CD14-positive monocyte (primary cell): Measurements from ENCODE around the gene DNAI1. TPM values are rescaled to one million over a fixed set of nuclear protein-coding genes. Genes with fewer than 3 reads are reported as not detected.

Experiments
- DNase-seq, 3 donors: peaks; one replicate each; pipeline ENCODE4 v3.0.0-alpha.2; 2011 to 2022
- H2AFZ ChIP-seq: 2 replicates; pipeline ENCODE4 v1.6.0; 2012; ENCODE audit warnings: mild to moderate bottlenecking, low read depth, low read length, inconsistent platforms; ENCODE audit not compliant: insufficient read depth, poor library complexity, severe bottlenecking
- H3K27ac ChIP-seq, 2 donors: 1 replicate in 1 of 2; 2 replicates in 1 of 2; pipeline ENCODE4 v1.5.1; 2012 to 2013; ENCODE audit warnings: low read length in 2 of 2, control low read depth in 1 of 2, inconsistent platforms in 1 of 2, low read depth in 1 of 2, mild to moderate bottlenecking in 1 of 2
- H3K27me3 ChIP-seq, 2 donors: one replicate each; pipeline versions ENCODE4 v1.6.0 to v1.6.1; 2011 to 2013; ENCODE audit warnings: low read length in 2 of 2; ENCODE audit not compliant: control insufficient read depth in 2 of 2, insufficient read depth in 2 of 2
- H3K36me3 ChIP-seq, 2 donors: replicated peaks in 1 of 2; 1 replicate in 1 of 2; 2 replicates in 1 of 2; pipeline versions ENCODE4 v1.5.1 to v1.6.1; 2012 to 2013; ENCODE audit warnings: low read length in 2 of 2, control low read depth in 1 of 2, inconsistent platforms in 1 of 2, mild to moderate bottlenecking in 1 of 2; ENCODE audit not compliant: insufficient read depth in 2 of 2, control insufficient read depth in 1 of 2
- H3K4me1 ChIP-seq, 2 donors: 1 replicate in 1 of 2; 2 replicates in 1 of 2; pipeline versions ENCODE4 v1.5.1 to v1.6.1; 2012 to 2013; ENCODE audit warnings: low read length in 2 of 2, control low read depth in 1 of 2, inconsistent platforms in 1 of 2, mild to moderate bottlenecking in 1 of 2, moderate library complexity in 1 of 2; ENCODE audit not compliant: insufficient read depth in 2 of 2, control insufficient read depth in 1 of 2
- H3K4me2 ChIP-seq: replicated peaks from 2 replicates; pipeline ENCODE3; 2012; ENCODE audit warnings: low read length, moderate library complexity, mild to moderate bottlenecking; ENCODE audit not compliant: poor library complexity, severe bottlenecking; ENCODE audit errors: extremely low read depth
- H3K4me3 ChIP-seq, 3 experiments: fragments of 200-600 bp in 1 of 3; sonication (generic) in 1 of 3; replicated peaks in 1 of 3; 1 replicate in 2 of 3; 2 replicates in 1 of 3; pipeline ENCODE4 v1.5.1; 2011 to 2013; ENCODE audit warnings: low read length in 3 of 3, mild to moderate bottlenecking in 3 of 3, control low read depth in 2 of 3, low read depth in 2 of 3, inconsistent platforms in 1 of 3, moderate library complexity in 1 of 3
- H3K79me2 ChIP-seq: 2 replicates; pipeline ENCODE4 v1.6.0; 2012; ENCODE audit warnings: mild to moderate bottlenecking, control low read depth, inconsistent platforms, low read length, moderate library complexity; ENCODE audit not compliant: insufficient read depth
- H3K9ac ChIP-seq: 2 replicates; pipeline ENCODE4 v1.6.0; 2017; ENCODE audit warnings: low read length, mild to moderate bottlenecking; ENCODE audit not compliant: insufficient read depth, poor library complexity, severe bottlenecking
- H3K9me3 ChIP-seq, 2 donors: replicated peaks in 1 of 2; 1 replicate in 1 of 2; 2 replicates in 1 of 2; pipeline versions ENCODE4 v1.5.1 to v1.6.1; 2012 to 2013; ENCODE audit warnings: low read length in 2 of 2, control low read depth in 1 of 2; ENCODE audit not compliant: control insufficient read depth in 1 of 2, insufficient read depth in 1 of 2
- H4K20me1 ChIP-seq: 2 replicates; pipeline ENCODE4 v1.6.0; 2012; ENCODE audit warnings: mild to moderate bottlenecking, low read length, control low read depth, moderate library complexity; ENCODE audit not compliant: insufficient read depth
- H3K27ac Mint-ChIP-seq, 7 donors: one replicate each; pipeline ENCODE4 v1.8.0; 2020; ENCODE audit warnings: mild to moderate bottlenecking in 7 of 7, mixed read lengths in 7 of 7, moderate library complexity in 6 of 7, inconsistent platforms in 2 of 7
- H3K27me3 Mint-ChIP-seq, 3 donors: one replicate each; pipeline ENCODE4 v1.8.0; 2021 to 2022; ENCODE audit warnings: low read depth in 3 of 3, mild to moderate bottlenecking in 3 of 3, mixed read lengths in 3 of 3, moderate library complexity in 3 of 3, inconsistent platforms in 1 of 3
- H3K36me3 Mint-ChIP-seq, 2 donors: one replicate each; pipeline ENCODE4 v1.8.0; 2020; ENCODE audit warnings: mixed read lengths in 2 of 2, inconsistent platforms in 1 of 2, mild to moderate bottlenecking in 1 of 2
- H3K4me1 Mint-ChIP-seq: one replicate; pipeline ENCODE4 v1.8.0; 2020; ENCODE audit warnings: mild to moderate bottlenecking, mixed read lengths
- H3K4me3 Mint-ChIP-seq, 2 donors: one replicate each; pipeline ENCODE4 v1.8.0; 2020; ENCODE audit warnings: mild to moderate bottlenecking in 2 of 2, mixed read lengths in 2 of 2, moderate library complexity in 1 of 2
- H3K9me3 Mint-ChIP-seq, 7 donors: one replicate each; pipeline ENCODE4 v1.8.0; 2020 to 2022; ENCODE audit warnings: mixed read lengths in 7 of 7, mild to moderate bottlenecking in 6 of 7, moderate library complexity in 6 of 7, inconsistent platforms in 2 of 7
- CTCF ChIP-seq: fragments of 200-600 bp; IDR thresholded peaks from one replicate; pipeline ENCODE4 v1.8.0; 2022; ENCODE audit warnings: antibody characterized with exemption, mild to moderate bottlenecking
- WGBS: methylation state at CpG from one replicate; pipeline ENCODE4 v1.1.5; 2013; ENCODE audit warnings: missing lambda C conversion rate; ENCODE audit not compliant: insufficient coverage; 5-methylcytosine and 5-hydroxymethylcytosine counted together
- intact Hi-C, 2 donors: fragments of 100-400 bp; cut with micrococcal nuclease; formaldehyde crosslinking; loops; one replicate each; pipeline versions ENCODE4 v1.15.0 to v1.15.1; 2023
- polyA plus RNA-seq, 3 donors: library from polyadenylated mRNA; depleted of rRNA in 1 of 3; unstranded in 2 of 3; stranded (reverse) in 1 of 3; fragments of 300-500 nt in 2 of 3; fragments of >200 nt in 1 of 3; fragmentation: Illumina TruSeq in 2 of 3; gene quantifications; 1 replicate in 2 of 3; 2 replicates in 1 of 3; pipeline ENCODE4 v1.2.3, GENCODE V29; 2012 to 2021

Gene DNAI1
- polyA plus RNA-seq, 3 donors: not detected

GRCh38 chr9:34545497-34545896 is 86.9 kb downstream of the DNAI1 start:
- H3K27me3 ChIP-seq: no peaks in the 10 kb centered on the region
- no peaks in the 10 kb centered on the region for H3K36me3 Mint-ChIP-seq
- H3K27ac ChIP-seq: no peak overlapping the region
- no peaks in the 10 kb centered on the region for H3K9me3 ChIP-seq
- 88% methylated on average over 6 of the region's 6 CpGs for WGBS
- intact Hi-C loops: no loop called here
- H3K4me1 ChIP-seq: no peaks in the 10 kb centered on the region
- DNase-seq: no peak
- no peak overlapping the region for H3K9ac ChIP-seq
- no peaks in the 10 kb centered on the region for H3K9me3 Mint-ChIP-seq
- no peak overlapping the region for H3K4me3 ChIP-seq
- H3K79me2 ChIP-seq: no peaks in the 10 kb centered on the region
- H3K4me3 Mint-ChIP-seq: no peak overlapping the region
- peak overlapping the region in 1 of 7 donors; percentile 51 for H3K27ac Mint-ChIP-seq
- no peaks in the 10 kb centered on the region for H3K36me3 ChIP-seq
- H2AFZ ChIP-seq: no peak overlapping the region
- no peaks in the 10 kb centered on the region for H4K20me1 ChIP-seq
- no peak for TF ChIP-seq CTCF
- H3K4me1 Mint-ChIP-seq: no peaks in the 10 kb centered on the region
- H3K4me2 ChIP-seq: no peak overlapping the region
- H3K27me3 Mint-ChIP-seq: peaks cover 5 to 18% (median 16%) of the 10 kb centered on the region in 3 donors

GRCh38 chr9:34546102-34546833 is 87.7 kb downstream of the DNAI1 start:
- H3K36me3 Mint-ChIP-seq: no peaks in the 10 kb centered on the region
- Histone ChIP-seq H3K4me3 (no peak overlapping the region), H3K4me1 (no peaks in the 10 kb centered on the region), H3K27ac (no peak overlapping the region), H3K9ac (no peak overlapping the region), H3K79me2 (no peaks in the 10 kb centered on the region), H4K20me1 (no peaks in the 10 kb centered on the region), H2AFZ (no peak overlapping the region), H3K27me3 (no peaks in the 10 kb centered on the region), H3K36me3 (no peaks in the 10 kb centered on the region), H3K4me2 (no peak overlapping the region), H3K9me3 (no peaks in the 10 kb centered on the region)
- intact Hi-C loops: no loop called here
- TF ChIP-seq CTCF: no peak
- peak overlapping the region in 2 of 7 donors; percentile 46 to 65 for H3K27ac Mint-ChIP-seq
- DNase-seq: no peak
- WGBS: 97% methylated on average over 3 of the region's 7 CpGs
- no peak overlapping the region for H3K4me3 Mint-ChIP-seq
- no peaks in the 10 kb centered on the region for H3K9me3 Mint-ChIP-seq
- no peaks in the 10 kb centered on the region for H3K4me1 Mint-ChIP-seq
- H3K27me3 Mint-ChIP-seq: peaks cover 5 to 18% (median 16%) of the 10 kb centered on the region in 3 donors
